ENCODE results near the gene RUNX3. TPM values are rescaled to one million over a fixed set of nuclear protein-coding genes. Genes with fewer than 3 reads are reported as not detected.
"Not testable (repeated sequence)": the region's sequence is repeated elsewhere in the genome, so short reads cannot be mapped to it uniquely, and the experiment has no call there.

The RUNX3 gene
- total and polyA plus RNA-seq, 2 donors (not counting 3 experiments of a cell fraction or from before 2014, with no cell fraction given), result not detected

GRCh38 chr1:24892188-24893153 is 37.6 kb downstream of the RUNX3 start:
- BruUV-seq (replicated peaks), result no TSS peak
- dilution Hi-C loops (cut with MboI; ENCODE audit: extremely low pct_ligation_motif_present, low sequenced_read_pairs), result no loop called here
- Histone ChIP-seq H2AFZ (ENCODE audit: low read depth, low read length) (no peak overlapping the region), H3K27me3 (ENCODE audit: control insufficient read depth in 2 of 2, insufficient read depth in 2 of 2, low read length in 2 of 2) (peaks cover 0 to 2% of the 10 kb centered on the region in 2 experiments), H3K4me1 (ENCODE audit: control insufficient read depth, extremely low read depth, insufficient read depth, low read length) (no peaks in the 10 kb centered on the region), H3K9ac (replicated peaks; ENCODE audit: extremely low read depth, insufficient read depth, low read length) (no peak overlapping the region), H3K4me3 (replicated peaks in 1 of 3; ENCODE audit: insufficient read depth in 1 of 3, low read depth in 1 of 3, low read length in 3 of 3) (no peak overlapping the region), H3K9me3 (replicated peaks; ENCODE audit: control insufficient read depth, insufficient read depth, low read length) (no peaks in the 10 kb centered on the region), H4K20me1 (replicated peaks; ENCODE audit: control insufficient read depth, extremely low read depth, insufficient read depth, low read length) (no peaks in the 10 kb centered on the region), H3K9me1 (replicated peaks; ENCODE audit: control insufficient read depth, extremely low read depth, insufficient read depth, low read length) (no peaks in the 10 kb centered on the region), H3K36me3 (ENCODE audit: control insufficient read depth in 2 of 2, extremely low read depth in 1 of 2, insufficient read depth in 2 of 2, low read length in 2 of 2) (no peaks in the 10 kb centered on the region), H3K4me2 (ENCODE audit: insufficient read depth, low read length) (no peak overlapping the region), H3K79me2 (ENCODE audit: control insufficient read depth, insufficient read depth, low read length) (no peaks in the 10 kb centered on the region), H3K27ac (ENCODE audit: insufficient read depth, low read depth, low read length) (no peak overlapping the region)
- intact Hi-C loops (cut with micrococcal nuclease), result no loop called here
- DNase-seq (ENCODE audit: low read depth, low spot score), result no peak
- TF ChIP-seq MYC (IDR thresholded peaks at IDR 0.05; ENCODE audit: low read depth, low read length) (no peak), CTCF (IDR thresholded peaks at IDR 0.05; ENCODE audit: extremely low read depth in 1 of 2, insufficient read depth in 1 of 2, low read depth in 1 of 2, low read length in 2 of 2) (no peak), MAX (IDR thresholded peaks at IDR 0.05; ENCODE audit: insufficient read depth, insufficient read length) (no peak), POLR2AphosphoS5 (IDR thresholded peaks at IDR 0.05; ENCODE audit: insufficient read depth, low read depth, low read length) (no peak), JUN (IDR thresholded peaks at IDR 0.05; ENCODE audit: borderline replicate concordance, insufficient read depth, insufficient read length, low read depth) (no peak), POLR2A (IDR thresholded peaks at IDR 0.05; ENCODE audit: low read depth, low read length) (no peak), EZH2 (IDR thresholded peaks at IDR 0.05; ENCODE audit: borderline replicate concordance, low read depth, low read length, severe bottlenecking) (no peak), GATA2 (IDR thresholded peaks at IDR 0.05; ENCODE audit: insufficient read depth, insufficient read length, low read depth, low read length) (no peak), FOS (IDR thresholded peaks at IDR 0.05; ENCODE audit: borderline replicate concordance, insufficient read depth, low read length) (no peak)
- POLR2A ChIA-PET, result no interaction called here
- FAIRE-seq, result no peak
- CTCF ChIA-PET, result interaction anchor here (1.1 kb wide), 1 partner anchor 17 kb away, joined by 3 read pairs; no protein-coding TSS in a partner anchor

- H3K9me1 ChIP-seq (replicated peaks; ENCODE audit: control insufficient read depth, extremely low read depth, insufficient read depth, low read length); H2AFZ ChIP-seq (ENCODE audit: low read depth, low read length); H3K9me3 ChIP-seq (replicated peaks; ENCODE audit: control insufficient read depth, insufficient read depth, low read length); H3K79me2 ChIP-seq (ENCODE audit: control insufficient read depth, insufficient read depth, low read length); H3K4me2 ChIP-seq (ENCODE audit: insufficient read depth, low read length); H3K4me3 ChIP-seq (replicated peaks in 1 of 3; ENCODE audit: insufficient read depth in 1 of 3, low read depth in 1 of 3, low read length in 3 of 3); POLR2A ChIA-PET; H3K27me3 ChIP-seq (ENCODE audit: control insufficient read depth in 2 of 2, insufficient read depth in 2 of 2, low read length in 2 of 2); H3K9ac ChIP-seq (replicated peaks; ENCODE audit: extremely low read depth, insufficient read depth, low read length); H3K27ac ChIP-seq (ENCODE audit: insufficient read depth, low read depth, low read length); H4K20me1 ChIP-seq (replicated peaks; ENCODE audit: control insufficient read depth, extremely low read depth, insufficient read depth, low read length); H3K4me1 ChIP-seq (ENCODE audit: control insufficient read depth, extremely low read depth, insufficient read depth, low read length); FAIRE-seq; BruUV-seq (replicated peaks); DNase-seq (ENCODE audit: low read depth, low spot score); dilution Hi-C loops (cut with MboI; ENCODE audit: extremely low pct_ligation_motif_present, low sequenced_read_pairs); intact Hi-C loops (cut with micrococcal nuclease); H3K36me3 ChIP-seq (ENCODE audit: control insufficient read depth in 2 of 2, extremely low read depth in 1 of 2, insufficient read depth in 2 of 2, low read length in 2 of 2); CTCF ChIA-PET: not testable (repeated sequence)
These were observed 38.7 kb downstream of the RUNX3 start for GRCh38 chr1:24891367-24891766.
